GM12878 (cell line): ENCODE measurements around the gene RGL4.
"Not testable (repeated sequence)": the region's sequence is repeated elsewhere in the genome, so short reads cannot be mapped to it uniquely, and the experiment has no call there.

Experiments
- GABPA ChIP-seq: IDR thresholded peaks from 2 replicates; pipeline ENCODE4 v1.6.1; 2014; ENCODE audit warnings: antibody characterized with exemption, low read depth, mild to moderate bottlenecking, inconsistent platforms
- YBX1 ChIP-seq: fragments of 450-650 bp; IDR thresholded peaks from 2 replicates; pipeline ENCODE4 v1.6.1; 2016; ENCODE audit warnings: antibody characterized with exemption

DNA sequence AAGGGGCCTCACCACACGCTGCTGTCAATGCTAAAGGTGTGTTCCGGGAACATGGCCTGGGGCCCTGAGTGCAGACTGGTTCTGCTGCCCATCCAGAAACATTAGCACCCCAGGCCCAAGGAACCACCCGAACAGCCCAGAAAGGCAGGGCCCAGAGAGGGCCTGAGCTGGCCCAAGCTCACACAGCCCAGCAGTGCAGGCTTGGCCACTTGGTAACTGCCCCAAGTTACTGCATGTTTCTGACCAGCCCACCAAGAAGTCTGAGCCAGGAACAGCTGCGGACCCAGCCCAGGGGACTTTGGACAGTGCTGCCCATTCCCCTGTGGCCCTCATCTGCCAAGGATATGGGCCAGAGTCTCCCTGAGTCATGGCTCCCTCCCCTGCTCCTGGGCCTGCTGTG is 19.4 kb upstream of the RGL4 start:
- TF ChIP-seq YBX1, GABPA: not testable (repeated sequence)
